HG02678 (cell line): Measurements from ENCODE around the gene MEPCE.
A peak's percentile ranks its signal among the peaks of the same experiment; 100 is the strongest.
"Not testable (repeated sequence)": the region's sequence is repeated elsewhere in the genome, so short reads cannot be mapped to it uniquely, and the experiment has no call there.

Experiments used
- ATAC-seq: cut with Tn5 transposase; IDR thresholded peaks from one replicate; pipeline ENCODE4 v1.9.1; 2021; ENCODE audit warnings: mild to moderate bottlenecking, moderate library complexity; ENCODE audit not compliant: unreplicated experiment

The MEPCE gene, protein sequence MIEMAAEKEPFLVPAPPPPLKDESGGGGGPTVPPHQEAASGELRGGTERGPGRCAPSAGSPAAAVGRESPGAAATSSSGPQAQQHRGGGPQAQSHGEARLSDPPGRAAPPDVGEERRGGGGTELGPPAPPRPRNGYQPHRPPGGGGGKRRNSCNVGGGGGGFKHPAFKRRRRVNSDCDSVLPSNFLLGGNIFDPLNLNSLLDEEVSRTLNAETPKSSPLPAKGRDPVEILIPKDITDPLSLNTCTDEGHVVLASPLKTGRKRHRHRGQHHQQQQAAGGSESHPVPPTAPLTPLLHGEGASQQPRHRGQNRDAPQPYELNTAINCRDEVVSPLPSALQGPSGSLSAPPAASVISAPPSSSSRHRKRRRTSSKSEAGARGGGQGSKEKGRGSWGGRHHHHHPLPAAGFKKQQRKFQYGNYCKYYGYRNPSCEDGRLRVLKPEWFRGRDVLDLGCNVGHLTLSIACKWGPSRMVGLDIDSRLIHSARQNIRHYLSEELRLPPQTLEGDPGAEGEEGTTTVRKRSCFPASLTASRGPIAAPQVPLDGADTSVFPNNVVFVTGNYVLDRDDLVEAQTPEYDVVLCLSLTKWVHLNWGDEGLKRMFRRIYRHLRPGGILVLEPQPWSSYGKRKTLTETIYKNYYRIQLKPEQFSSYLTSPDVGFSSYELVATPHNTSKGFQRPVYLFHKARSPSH

DNA sequence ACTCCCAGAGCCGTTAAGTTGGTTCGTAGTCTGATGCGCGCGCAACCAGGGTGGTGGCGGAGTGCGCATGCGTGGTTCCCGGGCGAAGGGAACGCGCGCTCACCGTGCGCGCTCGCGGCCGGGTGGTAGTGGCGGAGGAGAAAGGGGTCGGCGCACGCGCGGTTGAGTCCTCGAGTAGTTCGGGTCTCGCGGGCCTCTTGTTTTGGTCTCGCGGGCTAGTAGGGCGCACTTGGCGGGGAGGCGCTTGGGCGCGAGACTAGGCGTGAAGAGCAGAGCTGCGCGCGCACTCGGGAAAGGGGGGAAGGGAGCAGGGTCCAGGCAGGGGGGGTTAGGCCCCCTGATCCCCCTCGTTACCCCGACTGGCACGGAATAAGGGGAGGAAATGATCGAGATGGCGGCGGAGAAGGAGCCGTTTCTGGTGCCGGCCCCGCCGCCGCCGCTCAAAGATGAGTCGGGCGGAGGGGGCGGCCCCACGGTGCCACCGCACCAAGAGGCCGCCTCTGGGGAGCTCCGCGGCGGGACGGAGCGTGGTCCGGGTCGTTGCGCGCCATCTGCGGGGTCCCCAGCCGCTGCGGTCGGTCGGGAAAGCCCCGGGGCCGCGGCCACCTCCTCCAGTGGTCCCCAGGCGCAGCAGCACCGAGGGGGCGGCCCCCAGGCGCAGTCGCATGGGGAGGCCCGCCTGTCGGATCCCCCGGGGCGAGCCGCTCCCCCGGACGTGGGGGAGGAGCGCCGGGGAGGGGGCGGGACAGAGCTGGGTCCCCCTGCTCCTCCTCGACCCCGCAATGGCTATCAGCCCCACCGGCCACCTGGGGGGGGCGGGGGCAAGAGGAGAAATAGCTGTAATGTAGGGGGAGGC lies at the start of gene MEPCE:
Gene MEPCE (plus strand): TSS at position 195 of the 856 bp plus-strand sequence. CDS start 188 bp downstream, at position 383.
- ATAC-seq: peak; percentile 37

DNA sequence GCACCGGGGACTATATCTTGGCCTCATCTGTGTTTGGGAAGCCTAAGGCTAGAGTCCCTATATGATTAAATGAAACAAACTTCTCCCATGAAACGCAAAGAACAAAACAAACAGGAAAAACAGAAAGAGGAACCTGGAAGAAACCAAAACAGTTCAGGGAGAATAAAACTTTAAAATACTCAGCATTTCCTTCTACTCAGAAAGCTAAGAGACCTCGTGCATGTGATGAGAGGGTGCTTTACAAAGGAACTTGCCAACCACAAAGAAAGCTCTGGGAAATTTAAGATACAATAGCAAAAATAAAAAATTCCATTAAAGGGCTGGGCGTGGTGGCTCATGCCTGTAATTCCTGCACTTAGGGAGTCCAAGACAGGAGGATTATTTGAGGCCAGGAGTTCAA lies 49.4 kb upstream of the MEPCE start:
- ATAC-seq: no peak

DNA sequence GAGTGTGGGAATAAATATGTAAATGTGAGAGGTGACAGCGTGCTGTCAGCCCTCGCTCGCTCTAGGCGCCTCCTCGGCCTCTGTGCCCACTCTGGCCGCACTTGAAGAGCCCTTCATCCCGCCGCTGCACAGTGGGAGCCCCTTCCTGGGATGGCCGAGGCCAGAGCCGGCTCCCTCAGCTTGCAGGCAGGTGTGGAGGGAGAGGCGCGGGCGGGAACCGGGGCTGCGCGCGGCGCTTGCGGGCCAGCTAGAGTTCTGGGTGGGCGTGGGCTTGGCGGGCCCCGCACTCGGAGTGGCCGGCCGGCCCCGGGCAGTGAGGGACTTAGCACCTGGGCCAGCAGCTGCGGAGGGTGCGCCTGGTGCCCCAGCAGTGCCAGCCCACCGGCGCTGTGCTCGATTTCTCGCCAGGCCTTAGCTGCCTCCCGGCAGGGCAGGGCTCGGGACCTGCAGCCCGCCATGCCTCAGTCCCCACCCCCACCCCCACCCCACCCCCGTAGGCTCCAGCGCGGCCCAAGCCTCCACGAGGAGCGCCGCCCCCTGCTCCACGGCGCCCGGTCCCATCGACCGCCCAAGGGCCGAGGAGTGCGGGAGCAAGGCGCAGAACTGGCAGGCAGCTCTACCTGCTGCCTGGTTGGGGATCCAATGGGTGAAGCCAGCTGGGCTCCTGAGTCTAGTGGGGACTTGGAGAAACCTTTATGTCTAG lies 47.9 kb upstream of the MEPCE start:
- ATAC-seq: not testable (repeated sequence)

DNA sequence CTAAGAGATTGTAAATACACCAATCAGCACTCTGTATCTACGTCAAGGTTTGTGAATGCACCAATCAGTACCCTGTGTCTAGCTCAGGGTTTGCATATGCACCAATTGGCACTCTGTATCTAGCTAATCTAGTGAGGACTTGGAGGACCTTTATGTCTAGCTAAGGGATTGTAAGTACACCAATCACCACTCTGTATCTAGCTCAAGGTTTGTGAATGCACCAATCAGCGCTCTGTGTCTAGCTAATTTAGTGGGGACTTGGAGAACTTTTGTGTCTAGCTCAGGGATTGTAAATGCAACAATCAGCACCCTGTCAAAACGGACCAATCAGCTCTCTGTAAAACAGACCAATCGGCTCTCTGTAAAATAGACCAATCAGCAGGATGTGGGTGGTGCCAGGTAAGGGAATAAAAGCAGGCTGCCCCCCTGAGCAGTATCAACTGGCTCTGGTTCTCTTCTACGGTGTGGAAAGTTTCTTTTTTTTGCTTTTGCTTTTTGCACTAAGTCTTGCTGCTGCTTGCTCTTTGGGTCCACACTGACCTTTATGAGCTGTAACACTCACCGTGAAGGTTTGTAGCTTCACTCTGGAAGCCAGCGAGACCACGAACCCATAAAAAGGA lies 47.3 kb upstream of the MEPCE start:
- ATAC-seq: not testable (repeated sequence)

DNA sequence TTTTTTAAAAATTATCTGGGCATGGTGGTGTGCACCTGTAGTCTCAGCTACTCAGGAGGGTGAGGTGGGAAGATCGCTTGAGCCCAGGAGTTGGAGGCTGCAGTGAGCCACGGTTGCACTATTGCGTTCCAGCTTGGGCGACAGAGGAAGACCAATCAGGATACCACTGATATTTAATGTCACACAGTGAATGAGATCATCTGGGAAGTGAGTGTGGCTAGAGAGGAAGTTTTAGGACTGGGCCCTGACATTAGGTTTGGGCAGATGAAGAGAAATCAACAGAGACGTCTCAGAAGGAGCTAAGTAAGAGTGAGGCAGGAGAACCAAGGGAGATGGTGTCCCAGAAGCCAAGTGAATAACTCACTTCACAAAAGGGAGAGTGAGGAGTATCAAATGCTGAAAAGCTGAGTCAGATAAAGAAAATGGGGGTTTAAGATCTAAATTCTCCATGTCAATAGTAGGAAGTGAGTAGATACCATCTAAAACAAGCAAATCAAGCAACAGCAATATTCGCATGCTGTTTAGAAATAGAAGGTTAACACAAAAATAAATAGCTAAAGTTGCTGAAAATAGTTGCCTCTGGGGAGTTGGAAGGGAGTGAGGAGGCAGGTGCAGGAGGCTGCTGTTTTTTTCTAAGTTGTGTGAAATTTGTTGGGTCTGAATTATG lies 44.9 kb upstream of the MEPCE start:
- no peak for ATAC-seq

DNA sequence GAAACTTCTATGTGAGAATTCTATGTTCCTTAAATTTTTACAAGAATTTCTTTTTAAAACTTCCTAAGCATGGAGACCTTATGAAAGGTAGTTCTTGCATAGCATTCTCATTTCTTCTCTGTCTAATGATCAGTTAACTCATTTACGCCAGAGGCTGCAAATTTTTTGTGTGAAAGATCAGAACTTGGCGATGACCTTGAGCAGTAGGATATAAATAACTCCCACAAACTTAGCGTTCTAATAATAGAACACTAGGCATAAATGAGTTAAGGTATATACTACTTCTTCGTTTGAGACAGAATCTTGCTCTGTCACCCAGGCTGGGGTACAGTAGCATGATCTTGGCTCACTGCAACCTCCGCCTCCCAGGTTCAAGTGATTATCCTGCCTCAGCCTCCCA lies 42.7 kb upstream of the MEPCE start:
- no peak for ATAC-seq

DNA sequence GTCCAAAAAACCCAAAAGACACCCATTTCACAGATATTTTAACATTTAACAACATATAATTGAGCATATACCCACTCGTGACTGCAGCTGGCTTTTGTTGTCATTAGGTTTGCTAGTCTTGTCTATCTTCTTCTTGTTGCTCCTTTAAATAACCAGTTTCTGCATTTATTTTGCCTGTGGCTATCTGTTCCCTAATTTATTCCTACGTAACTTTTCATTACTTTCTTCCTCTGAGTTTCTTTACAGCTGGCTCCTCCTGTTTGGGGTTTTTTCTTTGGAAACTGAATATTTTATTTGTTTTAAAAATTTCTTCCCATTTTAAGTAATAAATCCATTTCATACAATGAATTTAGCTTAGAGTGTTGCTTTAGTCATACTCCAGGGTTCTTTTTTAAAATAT lies 41.9 kb upstream of the MEPCE start:
- ATAC-seq: no peak

DNA sequence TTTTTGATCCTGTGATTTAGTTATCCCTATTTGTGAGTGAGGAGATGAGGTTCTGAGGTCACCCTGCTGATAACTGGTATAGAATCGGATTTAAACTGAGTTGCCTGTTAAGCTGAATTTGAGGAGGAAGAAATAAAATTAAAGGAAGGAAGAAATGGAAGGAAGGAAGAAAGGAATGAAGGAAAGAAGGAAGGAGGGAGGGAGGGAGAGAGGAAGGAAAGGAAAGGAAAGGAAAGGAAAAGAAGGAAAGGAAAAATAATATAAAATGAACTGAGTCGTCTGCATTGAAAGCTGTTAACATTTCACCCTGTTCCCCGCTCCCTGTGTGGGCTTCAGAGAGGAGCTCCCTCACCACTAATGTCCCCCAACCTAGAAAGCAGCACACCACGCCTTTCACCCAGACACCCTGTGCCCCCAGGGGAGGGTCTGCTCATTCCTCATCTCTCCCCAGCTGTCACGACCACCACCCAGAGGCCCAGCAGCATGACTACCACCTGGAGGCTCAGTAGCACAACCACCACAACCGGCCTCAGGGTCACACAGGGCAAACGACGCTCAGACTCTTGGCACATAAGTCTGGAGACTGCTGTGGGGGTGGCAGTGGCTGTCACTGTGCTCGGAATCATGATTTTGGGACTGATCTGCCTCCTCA lies 40.1 kb upstream of the MEPCE start:
- ATAC-seq: no peak

DNA sequence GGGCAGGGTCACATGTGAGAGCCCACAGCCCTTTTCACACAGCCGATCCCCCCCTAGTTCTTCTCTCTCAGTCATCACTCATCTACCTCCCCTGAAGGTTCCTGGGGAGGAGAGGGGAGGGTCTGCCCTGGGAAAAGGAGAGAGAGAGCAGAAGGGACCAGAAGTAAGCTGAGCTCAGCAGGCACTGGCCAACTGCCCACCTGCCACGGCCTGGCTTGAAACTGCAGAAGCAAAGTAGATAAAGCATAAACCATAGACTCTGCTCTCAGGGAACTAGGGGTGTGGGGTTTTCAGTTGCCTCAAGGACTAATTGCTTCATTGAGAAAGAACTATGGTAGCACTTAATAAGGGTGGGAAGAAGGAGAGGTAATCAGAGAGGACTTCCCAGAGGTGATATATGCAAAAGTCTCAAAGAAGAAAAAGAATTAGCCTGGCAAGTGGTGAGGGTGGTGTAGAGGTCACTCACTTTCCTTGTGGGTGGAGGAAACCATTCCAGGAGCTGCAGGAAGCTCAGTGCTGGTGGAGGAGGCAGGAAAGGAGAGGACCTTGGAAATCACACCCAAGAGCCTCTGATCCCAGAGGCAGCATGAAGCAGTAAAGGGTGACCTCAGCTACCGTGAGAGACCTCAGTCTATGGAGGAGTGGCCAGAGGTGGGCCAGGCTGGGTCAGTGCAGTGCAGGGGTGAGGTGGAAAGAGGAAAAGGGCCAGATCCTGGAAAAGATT lies 39.2 kb upstream of the MEPCE start:
- no peak for ATAC-seq

DNA sequence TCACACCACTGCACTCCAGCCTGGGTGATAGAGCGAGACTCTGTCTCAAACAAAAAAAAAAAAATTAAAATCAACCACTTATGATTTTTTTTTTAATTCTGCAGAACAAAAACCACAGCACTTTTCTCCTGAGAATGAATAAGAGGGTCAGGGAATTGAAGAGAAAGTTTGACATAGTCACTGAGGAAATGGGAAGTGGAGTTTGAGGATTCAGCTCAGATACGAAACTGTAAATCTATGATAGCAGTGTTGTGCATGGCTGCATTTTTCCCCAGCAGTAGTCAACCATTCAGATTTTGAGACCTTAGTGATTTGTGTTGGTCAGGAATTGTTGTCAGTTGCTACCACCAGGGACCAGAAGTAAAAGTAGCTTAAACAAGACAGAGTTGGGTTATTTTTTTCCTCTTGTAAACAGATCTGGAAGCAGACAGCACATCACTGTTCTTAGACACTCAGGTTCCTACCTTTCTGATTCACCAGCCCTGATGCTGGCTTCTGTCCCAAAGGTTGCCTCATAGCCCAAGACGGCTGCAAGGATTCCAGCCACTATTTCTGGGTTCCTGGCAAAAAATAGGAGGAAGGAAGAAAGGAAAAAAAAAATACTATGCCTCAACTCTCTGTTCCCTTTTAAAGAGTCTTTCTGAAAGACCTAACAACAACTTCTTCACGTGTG lies 36.3 kb upstream of the MEPCE start:
- no peak for ATAC-seq

DNA sequence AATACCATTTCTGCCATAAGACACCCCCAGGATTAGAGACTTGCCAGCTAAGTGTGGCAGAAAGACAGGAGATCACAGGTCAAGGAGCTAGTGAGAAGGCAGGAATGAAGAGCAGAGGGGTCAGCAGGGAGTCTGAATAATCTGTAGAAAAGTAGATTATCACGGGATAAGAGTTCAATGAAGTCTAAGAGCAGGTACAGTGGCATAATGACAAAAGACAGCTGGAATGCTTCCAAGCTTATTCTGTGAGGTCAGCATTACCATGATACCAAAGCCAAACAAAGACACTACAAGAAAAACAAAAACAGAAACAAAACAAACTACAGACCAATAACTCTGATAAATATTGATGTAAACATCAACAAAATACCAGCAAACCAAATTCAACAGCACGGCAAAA lies 35.6 kb upstream of the MEPCE start:
- ATAC-seq: no peak

DNA sequence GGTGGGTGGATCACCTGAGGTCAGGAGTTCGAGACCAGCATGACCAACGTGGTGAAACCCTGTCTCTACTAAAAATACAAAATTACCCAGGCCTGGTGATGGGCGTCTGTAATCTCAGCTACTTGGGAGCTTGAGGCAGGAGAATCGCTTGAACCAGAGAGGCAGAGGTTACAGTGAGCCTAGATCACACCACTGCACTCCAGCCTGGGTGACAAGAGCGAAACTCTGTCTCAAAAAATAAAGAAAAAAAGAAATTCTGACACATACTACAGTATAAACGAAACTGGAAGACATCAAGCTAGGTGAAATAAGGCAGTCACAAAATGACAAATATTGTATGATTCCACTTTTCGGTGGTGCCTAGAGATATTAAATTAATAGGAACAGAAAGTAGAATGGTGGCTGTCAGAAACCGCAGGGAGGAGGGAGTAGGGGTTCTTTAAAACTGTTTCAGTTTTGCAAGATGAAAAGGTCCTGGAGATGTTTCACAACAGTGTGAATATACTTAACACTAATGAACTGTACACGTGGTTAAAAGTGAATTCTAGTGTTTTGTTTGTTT lies 33.1 kb upstream of the MEPCE start:
- ATAC-seq: peak; percentile 89

DNA sequence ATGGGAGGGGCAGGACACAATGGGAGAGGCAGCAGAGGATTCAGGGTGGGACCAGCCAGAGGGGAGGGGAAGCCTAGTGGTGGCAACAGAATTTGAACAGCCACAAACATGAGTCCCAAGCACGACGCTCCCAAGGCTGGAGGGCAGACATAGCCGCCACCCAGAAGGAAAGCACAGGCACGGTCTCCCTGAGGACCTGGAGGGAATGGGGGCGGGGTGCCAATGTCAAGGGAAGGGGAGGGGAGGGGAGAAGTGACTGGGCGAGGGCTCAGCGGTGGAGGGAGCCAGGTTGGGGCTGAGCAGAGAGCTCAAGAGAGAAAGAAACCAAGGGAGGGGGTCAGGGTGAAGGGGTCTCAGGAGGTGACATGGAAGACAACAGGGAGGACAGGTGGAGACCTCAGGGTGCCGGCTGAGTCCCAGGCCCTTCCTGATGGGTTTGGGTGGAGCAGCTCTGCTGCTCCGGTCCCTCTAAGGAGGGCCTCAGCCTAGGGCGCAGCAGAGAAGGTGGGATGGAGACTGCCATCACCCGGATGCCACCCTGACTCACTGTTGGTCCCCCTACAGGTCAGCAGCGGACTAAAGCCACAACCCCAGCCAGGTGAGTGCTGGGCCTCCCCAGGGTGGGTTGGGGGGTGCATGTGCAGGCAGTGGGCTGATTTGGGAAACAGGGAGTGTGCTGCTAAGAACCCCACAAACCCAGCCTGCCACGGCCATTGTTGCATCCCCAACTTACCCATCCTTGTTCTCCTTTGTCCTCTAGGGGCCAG lies 32.1 kb upstream of the MEPCE start:
- no peak for ATAC-seq

DNA sequence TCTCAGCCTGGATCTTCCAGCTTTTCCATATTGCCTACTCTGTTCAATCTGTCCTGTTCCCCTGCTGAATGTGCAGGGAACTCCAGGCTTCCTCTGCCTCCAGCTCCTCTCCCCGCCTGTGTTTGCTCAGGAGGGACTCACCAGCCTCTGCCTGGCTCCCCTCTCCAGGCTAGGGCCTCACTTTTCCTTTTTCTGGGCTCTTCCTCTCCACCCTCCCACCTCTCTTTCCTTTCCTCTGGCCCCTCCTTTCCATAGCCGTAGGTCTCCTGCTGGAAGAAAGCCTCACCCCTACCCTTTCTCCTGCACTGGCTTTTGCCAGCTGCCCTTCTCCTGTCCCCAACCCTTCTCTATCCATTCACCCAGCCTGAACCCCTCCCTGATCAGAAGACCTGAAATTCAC lies 31.4 kb upstream of the MEPCE start:
- no peak for ATAC-seq

DNA sequence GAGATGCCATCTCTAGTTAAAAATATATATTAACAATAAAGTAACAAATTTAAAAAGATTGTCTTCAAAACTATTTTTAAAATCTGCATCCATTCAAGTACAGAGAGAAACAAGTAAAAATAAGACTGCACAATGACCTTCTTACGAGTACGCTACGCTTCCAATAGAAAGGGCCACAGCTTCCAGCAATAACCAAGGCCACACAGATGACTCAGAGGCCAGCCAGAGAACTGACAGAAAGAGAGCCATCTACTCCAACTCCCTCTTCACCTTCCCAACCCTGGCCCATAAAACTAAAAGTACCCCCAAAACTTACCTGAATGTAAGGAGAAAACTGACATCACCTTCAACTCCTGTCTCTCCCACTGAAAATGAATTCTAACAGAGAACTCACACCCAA lies 29.6 kb upstream of the MEPCE start:
- no peak for ATAC-seq

DNA sequence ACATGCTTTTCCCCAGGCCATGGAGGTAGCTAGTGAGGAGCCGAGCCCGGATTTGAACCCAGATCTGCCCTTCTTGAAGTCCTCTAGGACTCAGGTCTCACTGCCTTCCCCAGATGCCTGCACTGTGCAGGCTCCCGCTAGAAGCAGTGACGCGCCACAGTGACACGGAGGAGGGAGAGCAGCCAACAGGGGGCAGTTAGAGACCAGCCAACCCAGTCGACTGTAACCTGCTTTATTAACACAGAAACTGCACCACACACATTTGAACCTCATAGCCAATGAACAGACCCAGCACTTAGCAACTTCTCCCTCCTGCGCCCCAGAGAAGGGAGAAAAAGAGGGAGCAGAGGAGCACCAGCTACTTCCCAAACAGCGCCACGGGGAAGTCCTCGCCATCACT lies 29.0 kb upstream of the MEPCE start:
- ATAC-seq: no peak

DNA sequence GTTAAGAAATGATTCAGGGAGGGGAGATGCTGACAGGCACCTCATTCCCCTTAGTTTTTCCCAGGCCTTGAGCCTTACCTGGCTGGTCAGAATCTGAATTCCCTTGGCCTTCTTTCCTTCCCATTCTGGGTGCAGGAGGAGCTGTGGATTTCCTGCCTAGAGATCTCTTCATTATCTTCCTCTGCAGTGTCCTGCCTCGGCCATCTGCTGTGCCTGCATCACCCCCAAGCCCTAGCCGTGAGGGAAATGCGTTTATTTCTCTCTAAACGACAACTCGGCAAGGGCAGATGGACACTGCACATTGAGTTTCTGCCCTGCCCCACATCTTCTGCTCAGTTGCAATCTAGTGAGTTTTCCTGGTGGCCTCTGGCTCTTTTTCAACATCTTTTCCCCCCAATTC lies 27.8 kb upstream of the MEPCE start:
- no peak for ATAC-seq
